ENCODE results near the gene MGST3.

Gene MGST3

GRCh38 chr1:165632152-165632469 is 1.1 kb downstream of the MGST3 start:
- Histone ChIP-seq H3K4me3 (ENCODE audit: low read length, poor library complexity, severe bottlenecking) (peak overlapping the region; percentile 93), H3F3A (ENCODE audit: low read depth) (no peaks in the 10 kb centered on the region), H3K36me3 (ENCODE audit: insufficient read depth, low read length) (no peaks in the 10 kb centered on the region), H2AFZ (ENCODE audit: low read length) (peak overlapping the region; percentile 98; the same call in 1 of the 2 replicates), H3K9me2 (replicated peaks; ENCODE audit: low read depth, low read length) (no peaks in the 10 kb centered on the region), H3K4me1 (ENCODE audit: insufficient read depth, low read length, poor library complexity, severe bottlenecking) (peaks cover 47% of the 10 kb centered on the region), H3K9ac (ENCODE audit: low read depth, low read length, poor library complexity, severe bottlenecking) (peak overlapping the region; percentile 84), H3K9me3 (ENCODE audit: insufficient read depth, low read depth, low read length) (no peaks in the 10 kb centered on the region), H3K4me2 (ENCODE audit: low read depth, low read length, poor library complexity, severe bottlenecking) (peak overlapping the region; percentile 98), H3K79me2 (ENCODE audit: insufficient read depth, low read length) (peaks cover 16% of the 10 kb centered on the region; the same call in 1 of the 2 replicates), H4K20me1 (ENCODE audit: insufficient read depth, low read length, poor library complexity, severe bottlenecking) (no peaks in the 10 kb centered on the region), H3K27me3 (ENCODE audit: insufficient read depth, low read length, poor library complexity, severe bottlenecking) (no peaks in the 10 kb centered on the region)
- TF ChIP-seq CTCF (conservative IDR thresholded peaks at IDR 0.05; ENCODE audit: low read length) = no peak

- Histone ChIP-seq H3K9me2 (replicated peaks; ENCODE audit: low read depth, low read length) (no peaks in the 10 kb centered on the region), H4K20me1 (ENCODE audit: insufficient read depth, low read length, poor library complexity, severe bottlenecking) (no peaks in the 10 kb centered on the region), H3K9ac (ENCODE audit: low read depth, low read length, poor library complexity, severe bottlenecking) (peak overlapping the region; percentile 84), H3K27me3 (ENCODE audit: insufficient read depth, low read length, poor library complexity, severe bottlenecking) (no peaks in the 10 kb centered on the region), H2AFZ (ENCODE audit: low read length) (no peak overlapping the region), H3K36me3 (ENCODE audit: insufficient read depth, low read length) (no peaks in the 10 kb centered on the region), H3K4me3 (ENCODE audit: low read length, poor library complexity, severe bottlenecking) (peak overlapping the region; percentile 93), H3K9me3 (ENCODE audit: insufficient read depth, low read depth, low read length) (no peaks in the 10 kb centered on the region), H3K79me2 (ENCODE audit: insufficient read depth, low read length) (peaks cover 16% of the 10 kb centered on the region), H3K4me2 (ENCODE audit: low read depth, low read length, poor library complexity, severe bottlenecking) (peak overlapping the region; percentile 98), H3K4me1 (ENCODE audit: insufficient read depth, low read length, poor library complexity, severe bottlenecking) (peaks cover 49% of the 10 kb centered on the region), H3F3A (ENCODE audit: low read depth) (no peaks in the 10 kb centered on the region)
- TF ChIP-seq EZH2phosphoT487 (IDR thresholded peaks at IDR 0.05; ENCODE audit: borderline replicate concordance) (no peak), CTCF (conservative IDR thresholded peaks at IDR 0.05; ENCODE audit: low read length) (no peak)
These were observed 1.5 kb downstream of the MGST3 start for GRCh38 chr1:165632491-165632890.

- H3K9ac ChIP-seq (ENCODE audit: low read depth, low read length, poor library complexity, severe bottlenecking) = no peak overlapping the region
These were observed 2.6 kb downstream of the MGST3 start for GRCh38 chr1:165633614-165634013.

More at GRCh38 chr1:165633614-165634013, 2.6 kb downstream of the MGST3 start:
- peak overlapping the region; percentile 98 for H3K4me2 ChIP-seq (ENCODE audit: low read depth, low read length, poor library complexity, severe bottlenecking)
- peaks cover 16% of the 10 kb centered on the region for H3K79me2 ChIP-seq (ENCODE audit: insufficient read depth, low read length)
- no peak overlapping the region for H3K4me3 ChIP-seq (ENCODE audit: low read length, poor library complexity, severe bottlenecking)
- no peak overlapping the region for H2AFZ ChIP-seq (ENCODE audit: low read length)
- H3F3A ChIP-seq (ENCODE audit: low read depth) = no peaks in the 10 kb centered on the region
- H3K9me3 ChIP-seq (ENCODE audit: insufficient read depth, low read depth, low read length) = no peaks in the 10 kb centered on the region
- H4K20me1 ChIP-seq (ENCODE audit: insufficient read depth, low read length, poor library complexity, severe bottlenecking) = no peaks in the 10 kb centered on the region
- peaks cover 50% of the 10 kb centered on the region for H3K4me1 ChIP-seq (ENCODE audit: insufficient read depth, low read length, poor library complexity, severe bottlenecking)
- TF ChIP-seq CTCF (conservative IDR thresholded peaks at IDR 0.05; ENCODE audit: low read length) (no peak), EZH2phosphoT487 (IDR thresholded peaks at IDR 0.05; ENCODE audit: borderline replicate concordance) (no peak)
- H3K36me3 ChIP-seq (ENCODE audit: insufficient read depth, low read length) = no peaks in the 10 kb centered on the region
- no peaks in the 10 kb centered on the region for H3K9me2 ChIP-seq (replicated peaks; ENCODE audit: low read depth, low read length)
- H3K27me3 ChIP-seq (ENCODE audit: insufficient read depth, low read length, poor library complexity, severe bottlenecking) = no peaks in the 10 kb centered on the region
